ENCODE results near the gene CHRM1.
"Not testable (repeated sequence)": the region's sequence is repeated elsewhere in the genome, so short reads cannot be mapped to it uniquely, and the experiment has no call there.

Gene CHRM1

DNA sequence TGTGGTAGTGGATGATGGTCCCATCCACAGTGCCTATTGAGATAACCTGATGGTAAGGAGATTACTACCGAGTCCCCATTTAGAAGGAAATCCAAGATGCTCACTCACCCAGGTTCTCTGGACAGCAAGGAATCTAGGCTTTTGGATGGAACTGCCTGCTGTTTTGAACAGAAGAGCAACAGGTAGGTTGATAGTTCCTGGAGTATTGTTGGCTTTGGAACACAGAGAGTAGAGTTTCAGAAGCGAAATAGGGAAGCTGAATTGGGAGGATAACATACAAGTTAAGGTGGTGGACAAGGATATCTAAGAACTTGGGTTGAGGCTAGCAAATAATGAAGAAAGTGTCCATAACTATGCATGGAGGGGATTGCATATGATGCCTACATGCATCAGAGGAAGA is 36.0 kb upstream of the CHRM1 start:
- no peak for DNase-seq (ENCODE audit: low read depth)

DNA sequence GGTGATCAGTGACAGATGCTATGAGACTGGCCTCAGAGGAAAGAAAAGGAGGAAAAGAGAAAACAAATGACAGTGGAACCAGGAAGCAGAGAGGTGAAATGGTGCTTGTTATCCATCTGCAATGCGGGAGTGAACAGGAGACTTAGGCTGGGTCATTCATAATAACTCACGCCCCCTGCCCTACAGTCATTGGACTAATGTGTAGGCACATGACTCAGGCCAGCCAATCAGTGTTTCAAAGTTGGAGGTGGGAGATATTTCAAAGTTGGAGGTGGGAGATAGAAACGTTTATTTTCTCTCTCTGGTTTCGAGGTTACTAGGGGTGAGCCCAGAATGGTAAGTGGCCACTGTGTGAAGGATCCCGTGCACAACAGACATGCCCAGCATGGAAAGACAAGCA is 33.3 kb upstream of the CHRM1 start:
- no peak for DNase-seq (ENCODE audit: low read depth)
- TF ChIP-seq, protein P1, sequence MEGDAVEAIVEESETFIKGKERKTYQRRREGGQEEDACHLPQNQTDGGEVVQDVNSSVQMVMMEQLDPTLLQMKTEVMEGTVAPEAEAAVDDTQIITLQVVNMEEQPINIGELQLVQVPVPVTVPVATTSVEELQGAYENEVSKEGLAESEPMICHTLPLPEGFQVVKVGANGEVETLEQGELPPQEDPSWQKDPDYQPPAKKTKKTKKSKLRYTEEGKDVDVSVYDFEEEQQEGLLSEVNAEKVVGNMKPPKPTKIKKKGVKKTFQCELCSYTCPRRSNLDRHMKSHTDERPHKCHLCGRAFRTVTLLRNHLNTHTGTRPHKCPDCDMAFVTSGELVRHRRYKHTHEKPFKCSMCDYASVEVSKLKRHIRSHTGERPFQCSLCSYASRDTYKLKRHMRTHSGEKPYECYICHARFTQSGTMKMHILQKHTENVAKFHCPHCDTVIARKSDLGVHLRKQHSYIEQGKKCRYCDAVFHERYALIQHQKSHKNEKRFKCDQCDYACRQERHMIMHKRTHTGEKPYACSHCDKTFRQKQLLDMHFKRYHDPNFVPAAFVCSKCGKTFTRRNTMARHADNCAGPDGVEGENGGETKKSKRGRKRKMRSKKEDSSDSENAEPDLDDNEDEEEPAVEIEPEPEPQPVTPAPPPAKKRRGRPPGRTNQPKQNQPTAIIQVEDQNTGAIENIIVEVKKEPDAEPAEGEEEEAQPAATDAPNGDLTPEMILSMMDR (IDR thresholded peaks at IDR 0.05; ENCODE audit: control insufficient read depth, extremely low read depth, insufficient read depth) = no peak
- no peak overlapping the region for H3K4me3 ChIP-seq (ENCODE audit: low read depth, low read length)

More for the DNA sequence above, 36.0 kb upstream of the CHRM1 start:
- TF ChIP-seq, protein P1 (IDR thresholded peaks at IDR 0.05; ENCODE audit: control insufficient read depth, extremely low read depth, insufficient read depth) = no peak
- no peak overlapping the region for H3K4me3 ChIP-seq (ENCODE audit: low read depth, low read length)

DNA sequence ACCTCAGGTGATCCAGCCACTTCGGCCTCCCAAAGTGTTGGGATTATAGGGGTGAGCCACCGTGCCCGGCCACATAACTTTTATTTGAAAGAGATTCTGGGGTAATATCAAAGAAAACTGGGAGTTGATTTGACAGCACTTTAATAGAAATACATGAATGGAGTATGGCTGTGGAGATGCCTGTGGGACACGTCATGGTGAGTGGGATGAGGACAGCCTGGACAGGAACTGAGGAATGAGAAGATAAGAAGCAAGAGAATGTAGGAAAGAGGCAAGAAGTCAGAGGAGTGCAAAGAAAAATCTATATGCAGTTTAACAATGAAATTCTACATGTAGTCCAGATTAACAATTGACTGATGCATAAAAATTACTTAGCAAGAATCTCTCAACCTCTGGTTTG is 32.6 kb upstream of the CHRM1 start:
- no peak for DNase-seq (ENCODE audit: low read depth)
- TF ChIP-seq, protein P1 (IDR thresholded peaks at IDR 0.05; ENCODE audit: control insufficient read depth, extremely low read depth, insufficient read depth) = no peak
- no peak overlapping the region for H3K4me3 ChIP-seq (ENCODE audit: low read depth, low read length)

DNA sequence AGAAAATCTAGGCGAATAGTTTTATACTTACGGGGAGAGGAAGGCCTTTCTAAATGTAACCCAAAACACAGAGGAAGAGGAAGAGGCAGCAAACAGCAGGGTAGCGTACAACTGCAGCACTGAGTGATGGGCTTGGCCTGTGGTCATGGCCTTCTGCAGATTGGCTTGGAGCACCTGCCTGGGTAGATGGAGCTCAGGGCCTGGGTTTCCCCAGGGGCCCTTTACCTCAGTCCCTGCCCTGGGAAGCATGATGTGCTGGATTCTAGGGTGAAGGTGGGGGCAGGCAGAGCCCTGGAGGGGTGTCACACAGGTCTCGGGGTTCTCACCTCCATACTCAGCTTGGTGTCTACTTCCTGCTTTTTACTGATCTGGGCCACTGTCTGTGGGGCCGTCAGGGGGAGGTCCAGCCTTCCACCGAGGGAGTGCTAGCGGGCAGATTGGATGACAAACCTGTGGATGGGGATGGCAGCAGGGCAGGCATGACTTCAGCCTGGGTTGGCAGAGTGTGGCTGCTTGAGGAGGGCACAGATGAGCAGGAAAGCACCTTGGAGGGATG is 27.7 kb upstream of the CHRM1 start:
- TF ChIP-seq, protein P1 (IDR thresholded peaks at IDR 0.05; ENCODE audit: control insufficient read depth, extremely low read depth, insufficient read depth) = no peak
- H3K4me3 ChIP-seq (ENCODE audit: low read depth, low read length) = no peak overlapping the region
- no peak for DNase-seq (ENCODE audit: low read depth)

DNA sequence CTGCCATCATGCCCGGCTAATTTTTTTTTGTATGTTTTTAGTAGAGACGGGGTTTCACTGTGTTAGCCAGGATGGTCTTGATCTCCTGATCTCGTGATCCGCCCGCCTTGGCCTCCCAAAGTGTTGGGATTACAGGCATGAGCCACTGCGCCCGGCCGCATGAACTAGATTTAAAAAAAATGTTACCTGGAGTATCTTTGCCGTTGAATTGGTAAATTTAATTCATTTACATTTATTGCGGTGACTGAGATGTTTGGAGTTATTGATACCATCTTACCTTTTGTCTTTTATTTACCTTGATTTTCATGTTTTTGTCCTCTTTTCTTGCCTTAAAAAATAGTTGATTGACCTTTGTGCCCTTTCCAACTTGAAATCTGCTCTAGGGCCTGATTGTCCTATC is 24.4 kb upstream of the CHRM1 start:
- H3K4me3 ChIP-seq (ENCODE audit: low read depth, low read length); DNase-seq (ENCODE audit: low read depth): not testable (repeated sequence)

DNA sequence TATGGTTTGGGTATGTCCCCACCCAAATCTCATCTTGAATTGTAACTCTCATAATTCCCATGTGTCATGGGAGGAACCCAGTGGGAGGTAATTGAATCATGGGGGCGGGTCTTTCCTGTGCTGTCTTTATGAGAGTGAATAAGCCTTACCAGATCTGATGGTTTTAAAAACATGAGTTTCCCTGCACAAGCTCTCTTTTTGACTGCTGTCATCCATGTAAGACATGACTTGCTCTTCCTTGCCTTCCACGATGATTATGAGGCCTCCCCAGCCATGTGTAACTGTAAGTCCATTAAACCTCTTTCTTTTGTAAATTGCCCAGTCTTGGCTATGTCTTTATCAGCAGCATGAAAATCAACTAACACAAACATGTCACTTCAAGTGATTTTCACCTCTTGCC is 16.4 kb upstream of the CHRM1 start:
- not testable (repeated sequence) for DNase-seq (ENCODE audit: low read depth); H3K4me3 ChIP-seq (ENCODE audit: low read depth, low read length)

DNA sequence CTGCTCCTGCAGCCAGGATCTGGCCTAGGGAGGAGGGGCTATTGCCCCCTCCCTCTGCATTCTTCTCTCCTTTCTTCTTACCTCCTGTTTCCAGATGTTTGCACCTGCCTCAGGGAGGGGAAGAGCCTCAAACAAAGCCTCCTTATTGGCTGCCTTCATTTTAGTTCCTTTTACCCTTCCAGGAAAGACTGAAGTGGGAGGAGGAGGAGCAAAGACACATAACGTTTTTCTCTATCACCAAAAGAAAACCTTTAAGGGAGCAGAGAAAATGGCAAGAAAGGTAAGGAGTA is 13.3 kb upstream of the CHRM1 start:
- no peak for DNase-seq (ENCODE audit: low read depth)
- H3K4me3 ChIP-seq (ENCODE audit: low read depth, low read length) = no peak overlapping the region
- TF ChIP-seq, protein P1 (IDR thresholded peaks at IDR 0.05; ENCODE audit: control insufficient read depth, extremely low read depth, insufficient read depth) = no peak

DNA sequence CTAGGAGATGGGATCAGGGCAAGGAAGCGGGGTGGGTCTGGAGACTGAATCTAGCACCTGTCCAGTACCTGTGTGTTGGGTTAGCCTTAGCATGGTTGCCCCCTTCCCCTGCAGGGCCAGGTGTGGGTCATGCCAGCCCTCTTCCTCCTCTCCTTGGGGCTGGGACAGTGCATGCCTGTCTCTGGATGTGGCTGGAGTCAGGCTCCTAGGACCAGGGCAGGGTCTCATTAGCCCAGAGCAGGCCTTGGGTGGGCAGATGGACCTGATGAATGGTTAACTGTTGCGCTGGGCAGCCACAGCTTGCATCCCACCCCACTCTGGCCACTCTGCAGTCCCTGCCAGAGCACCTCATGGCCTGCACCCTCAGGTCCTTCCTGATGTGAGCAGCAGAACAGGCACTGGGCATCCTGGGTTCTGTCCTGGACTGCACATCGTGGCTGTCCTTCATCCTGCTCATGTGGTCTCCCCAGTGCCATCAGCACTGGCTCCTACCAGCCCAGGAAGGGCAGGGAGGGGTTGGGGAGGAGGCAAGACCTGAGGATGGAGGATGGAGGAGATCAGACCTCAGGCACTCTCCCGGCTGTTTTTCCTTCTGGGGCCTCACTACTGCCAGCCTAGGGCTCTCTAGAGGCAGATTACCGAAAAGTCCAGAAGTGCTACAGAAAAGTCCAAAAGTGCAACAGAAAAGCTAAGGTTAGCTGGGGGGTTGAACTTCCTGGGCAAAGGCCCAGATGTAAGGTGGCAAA is 12.8 kb upstream of the CHRM1 start:
- H3K4me3 ChIP-seq (ENCODE audit: low read depth, low read length) = no peak overlapping the region
- no peak for DNase-seq (ENCODE audit: low read depth)
- TF ChIP-seq, protein P1 (IDR thresholded peaks at IDR 0.05; ENCODE audit: control insufficient read depth, extremely low read depth, insufficient read depth) = no peak

All from LNCaP clone FGC (cell line).